RPMI7951 (cell line): Measurements from ENCODE around the gene CREBBP. TPM values are rescaled to one million over a fixed set of nuclear protein-coding genes. Genes with fewer than 3 reads are reported as not detected.

ENCODE experiments used
- DNase-seq: peaks from one replicate; pipeline ENCODE4 v3.0.0-alpha.2; 2012; ENCODE audit warnings: low read depth
- total RNA-seq: library from RNA; depleted of rRNA; stranded (reverse); fragments of >200 nt; shearing (Covaris generic); gene quantifications from 2 replicates; pipeline ENCODE4 v1.2.3, GENCODE V29; 2014

Gene CREBBP
- total RNA-seq, 1 experiment from 2014 or later: 6.8 TPM

DNA sequence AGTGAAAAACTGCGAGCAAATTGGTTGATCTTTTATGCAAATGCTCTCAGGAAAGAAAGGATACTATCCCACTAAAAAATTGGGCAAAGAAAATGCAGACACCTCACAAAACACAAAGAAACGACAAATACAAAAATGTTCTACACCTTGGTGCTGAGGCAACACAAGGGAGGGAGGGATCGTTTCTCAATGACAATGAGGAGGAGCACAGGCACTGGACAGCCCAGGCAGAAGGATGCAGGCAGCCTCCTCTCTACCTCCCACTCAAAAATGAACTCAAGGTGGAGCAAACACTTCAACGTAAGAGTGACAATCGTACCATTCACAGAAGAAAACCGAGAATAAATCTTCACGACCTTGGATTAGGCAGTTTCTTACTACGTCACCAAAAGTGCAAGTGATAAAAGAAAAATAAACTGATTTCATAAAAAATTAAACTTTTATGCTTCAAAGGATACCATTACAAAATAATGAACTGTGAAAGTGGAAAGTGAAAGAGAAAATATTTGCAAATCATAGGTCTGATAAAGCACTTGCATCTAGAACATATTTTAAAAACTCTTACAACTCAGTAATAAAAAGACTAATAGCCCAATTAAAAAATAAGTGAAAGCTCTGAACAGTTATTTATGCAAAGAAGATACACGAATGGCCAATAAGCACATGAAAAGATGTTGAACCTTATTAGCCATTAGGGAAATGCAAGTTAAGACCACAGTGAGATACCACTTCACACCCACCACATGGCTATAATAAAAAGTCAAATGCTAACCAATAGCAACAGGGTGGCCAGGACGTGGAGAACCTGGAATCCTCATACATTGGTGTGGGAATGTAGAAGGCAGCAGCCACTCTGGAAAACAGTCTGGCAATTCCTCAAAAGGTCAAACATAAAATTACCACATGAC is 82.4 kb downstream of the CREBBP start:
- no peak for DNase-seq

DNA sequence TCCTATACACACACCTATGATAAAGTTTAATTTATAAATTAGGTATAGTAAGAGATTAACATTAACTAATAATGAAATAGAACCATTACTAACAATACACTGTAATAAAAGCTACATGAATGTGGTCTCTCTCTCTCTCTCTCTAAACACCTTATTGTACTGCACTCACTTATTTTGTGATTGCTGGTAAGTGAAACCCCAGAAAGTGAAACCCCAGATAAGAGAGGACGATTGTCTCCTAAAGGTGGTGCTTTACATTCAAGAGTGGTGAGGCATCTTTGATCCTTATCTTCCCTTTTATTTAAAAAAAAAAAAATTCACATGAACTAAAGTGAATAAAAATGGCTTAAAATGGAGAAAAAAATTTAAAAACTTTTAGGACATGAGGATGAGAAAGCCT is 83.0 kb downstream of the CREBBP start:
- no peak for DNase-seq

DNA sequence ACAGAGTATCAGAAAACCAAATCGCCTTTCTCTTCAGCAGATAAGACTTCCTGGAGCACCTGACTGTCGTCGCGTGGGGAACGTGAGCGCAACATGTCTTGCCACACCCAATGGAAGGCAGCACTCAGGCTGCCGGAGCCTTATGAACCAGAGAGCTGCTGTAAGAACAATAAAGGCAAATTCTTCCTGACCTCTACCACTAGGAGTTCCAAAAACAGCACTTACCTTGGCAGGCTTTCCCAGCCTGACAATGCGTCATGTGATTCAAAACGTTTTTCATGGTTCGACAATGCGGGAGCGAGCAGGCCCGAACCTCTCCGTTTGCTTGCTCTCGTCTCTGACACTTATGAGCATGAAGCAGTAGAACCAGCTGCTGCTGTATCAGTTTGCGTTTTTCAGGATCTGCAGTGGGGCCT is 87.3 kb downstream of the CREBBP start:
- no peak for DNase-seq

DNA sequence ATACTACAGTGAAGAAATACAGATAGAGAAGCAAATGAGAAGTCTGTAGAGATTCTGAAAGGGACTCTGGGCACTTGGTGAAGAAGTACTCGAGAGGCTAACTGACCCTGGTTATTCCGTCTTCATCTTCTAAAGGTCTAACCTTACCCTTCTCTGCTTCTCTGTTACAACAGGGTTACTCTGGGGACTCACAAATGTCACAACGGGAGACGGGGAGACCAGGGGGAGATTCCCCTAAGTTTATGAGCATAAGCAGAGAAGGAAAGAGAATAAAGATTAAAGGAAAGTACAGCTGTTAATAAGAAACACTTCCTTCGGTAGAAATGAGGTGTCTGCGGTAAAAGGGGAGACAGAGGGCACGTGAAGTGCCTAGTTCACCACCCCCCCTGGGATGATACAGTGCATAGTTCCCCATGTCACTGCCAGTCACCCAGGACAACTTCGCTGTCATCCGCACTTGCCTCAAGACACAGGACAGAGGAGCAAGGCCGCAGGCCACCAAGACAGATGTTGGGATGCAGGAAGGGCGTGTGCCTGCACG is 88.0 kb downstream of the CREBBP start:
- no peak for DNase-seq

DNA sequence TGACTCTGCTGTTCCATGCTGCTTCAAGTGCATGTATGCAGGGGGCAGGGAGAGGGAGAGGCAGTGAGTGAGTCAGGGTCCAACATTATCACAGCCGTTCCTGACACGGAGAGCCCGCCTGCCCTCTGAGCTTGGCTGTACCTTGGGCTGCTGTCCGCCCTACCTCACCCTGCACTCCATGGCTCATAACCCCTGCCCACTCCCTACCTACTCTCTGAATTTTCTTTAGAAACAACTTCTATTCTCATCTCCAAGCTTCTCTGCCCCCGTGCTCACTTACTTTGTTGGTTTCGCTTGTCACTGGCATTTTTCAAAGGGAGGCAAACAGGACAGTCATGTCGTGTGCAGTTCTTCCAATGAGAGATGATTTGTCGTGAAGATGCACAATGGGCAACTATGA is 88.8 kb downstream of the CREBBP start:
- no peak for DNase-seq

DNA sequence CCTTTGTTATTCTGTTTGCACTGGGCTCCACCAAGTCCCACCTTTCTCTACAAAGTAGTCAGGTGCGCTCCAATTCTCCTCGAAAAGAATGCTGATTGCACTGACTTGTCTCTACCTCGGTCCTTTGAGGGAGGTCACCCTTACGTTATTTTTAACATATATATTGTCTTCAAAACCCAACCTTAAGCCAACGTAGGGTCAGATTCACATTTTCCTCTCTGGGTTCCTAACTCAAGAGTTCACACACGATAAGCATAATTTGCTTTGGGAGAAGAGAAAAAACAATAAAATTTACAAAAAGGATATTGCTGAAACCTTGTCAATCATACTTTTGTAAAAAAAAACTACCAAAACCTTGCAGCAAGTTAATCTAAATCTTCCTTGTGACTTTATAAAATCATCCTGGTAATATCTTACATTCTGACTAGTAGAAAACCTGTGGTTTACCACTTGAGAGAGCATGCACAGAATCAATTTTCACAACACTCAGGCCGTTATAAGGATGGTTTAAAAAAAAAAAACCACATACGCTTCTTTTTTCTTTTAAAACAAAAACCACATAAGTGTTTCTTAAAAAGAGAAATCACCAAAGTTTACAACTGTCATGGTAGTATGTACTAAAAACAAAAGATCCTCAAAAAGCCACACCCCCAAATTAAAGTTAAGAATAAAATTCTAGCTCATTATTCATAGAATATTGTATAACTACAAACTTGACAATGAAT is 91.0 kb downstream of the CREBBP start:
- DNase-seq: no peak

DNA sequence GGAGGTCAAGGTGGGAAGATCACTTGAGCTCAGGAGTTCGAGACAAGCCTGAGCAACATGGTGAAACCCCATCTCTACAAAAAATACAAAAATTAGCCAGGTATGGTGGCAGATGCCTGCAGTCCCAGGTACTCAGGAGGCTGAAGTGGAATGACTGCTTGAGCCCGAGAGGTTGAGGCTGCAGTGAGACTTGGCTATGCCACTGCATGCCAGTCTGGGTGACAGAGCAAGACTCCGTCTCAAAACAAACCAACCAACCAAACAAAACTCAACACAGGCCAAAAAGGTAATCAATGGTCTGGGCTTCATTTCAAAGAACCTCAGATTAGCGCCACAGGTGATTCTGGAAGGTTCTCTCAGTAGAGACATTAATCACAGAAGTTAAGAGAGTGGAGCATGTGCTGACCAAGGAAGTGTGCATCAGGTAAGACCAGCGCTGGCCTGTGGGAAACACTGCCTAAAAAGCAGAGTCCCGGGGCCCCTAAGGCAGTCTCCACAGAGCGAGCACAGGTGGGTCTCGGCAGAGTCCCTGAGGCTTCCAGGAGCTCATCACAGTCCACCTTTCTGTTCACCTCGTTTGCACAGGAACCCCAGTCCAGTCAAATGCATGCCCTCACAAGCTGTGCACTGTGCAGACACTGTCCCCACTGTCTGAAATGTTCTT is 91.7 kb downstream of the CREBBP start:
- DNase-seq: no peak

DNA sequence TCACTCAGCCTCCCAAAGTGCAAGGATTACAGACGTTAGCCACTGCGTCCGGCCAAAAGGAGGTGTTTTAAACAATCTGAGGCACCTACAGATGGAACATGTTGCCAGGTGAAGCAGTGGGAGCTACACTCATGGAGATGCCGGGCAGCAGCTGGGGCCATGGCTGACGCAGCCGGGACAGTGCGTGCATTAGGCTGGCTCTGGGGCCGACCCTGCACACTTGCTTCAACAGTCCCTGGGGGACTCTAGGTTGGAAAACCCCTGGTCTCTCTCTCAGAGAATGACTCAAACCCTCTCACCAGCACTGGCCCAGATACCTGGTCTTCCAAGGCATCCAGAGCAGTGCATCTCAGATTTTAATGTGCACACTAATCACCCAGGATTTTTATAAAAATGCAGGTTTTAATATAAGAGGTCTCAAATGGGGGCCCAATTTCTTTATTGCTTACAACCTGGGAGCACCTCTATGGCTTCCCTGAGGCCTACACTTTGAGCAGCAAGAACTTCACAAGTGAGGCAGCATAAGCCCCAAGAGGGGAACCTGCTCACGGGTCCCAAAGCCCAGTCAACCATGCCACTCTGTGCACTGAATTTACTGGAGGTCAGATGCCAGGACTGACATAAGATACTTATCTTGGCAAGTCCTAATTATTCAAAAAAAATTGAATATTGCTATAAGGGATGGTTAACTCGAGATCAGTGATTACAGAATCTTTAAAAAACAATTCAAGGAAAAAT is 92.4 kb downstream of the CREBBP start:
- DNase-seq: no peak

DNA sequence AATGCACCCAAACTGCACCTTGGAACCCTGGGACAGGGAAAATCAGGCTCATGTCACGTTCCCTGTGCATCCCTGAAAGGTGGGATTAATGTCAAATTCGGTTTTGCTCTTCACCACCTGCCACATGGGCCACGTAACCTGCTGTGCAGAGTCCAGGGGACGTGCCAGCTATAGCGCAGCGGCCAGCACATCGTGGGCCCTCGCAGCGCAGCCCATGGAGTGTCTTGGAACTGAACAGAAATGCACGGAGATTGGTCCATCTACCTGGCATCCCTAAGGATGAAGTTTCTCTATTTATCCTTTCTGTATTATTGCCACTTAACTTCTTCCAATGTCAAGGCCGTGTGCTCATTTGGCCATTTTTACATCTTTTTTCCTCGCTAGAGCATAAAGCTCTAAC is 95.1 kb downstream of the CREBBP start:
- DNase-seq: no peak

DNA sequence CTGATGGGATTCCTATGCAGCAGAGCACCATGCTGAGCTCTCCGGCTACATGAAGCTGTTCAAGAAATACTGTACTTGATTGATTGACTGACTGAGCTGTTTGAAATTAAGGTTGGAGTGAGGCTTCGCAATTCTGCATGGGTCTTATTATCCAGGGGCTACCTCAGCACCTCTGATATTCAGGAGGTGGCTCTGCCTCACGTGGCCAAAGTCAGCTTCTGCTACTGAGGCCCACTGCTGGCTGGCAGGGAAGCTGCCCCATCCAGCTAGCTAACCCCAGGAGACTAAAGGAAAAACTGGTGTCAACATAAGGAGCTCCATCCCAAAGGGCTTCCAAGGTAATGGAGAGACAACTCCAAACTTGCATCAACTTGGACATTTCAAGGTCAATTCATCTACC is 97.0 kb downstream of the CREBBP start:
- no peak for DNase-seq

DNA sequence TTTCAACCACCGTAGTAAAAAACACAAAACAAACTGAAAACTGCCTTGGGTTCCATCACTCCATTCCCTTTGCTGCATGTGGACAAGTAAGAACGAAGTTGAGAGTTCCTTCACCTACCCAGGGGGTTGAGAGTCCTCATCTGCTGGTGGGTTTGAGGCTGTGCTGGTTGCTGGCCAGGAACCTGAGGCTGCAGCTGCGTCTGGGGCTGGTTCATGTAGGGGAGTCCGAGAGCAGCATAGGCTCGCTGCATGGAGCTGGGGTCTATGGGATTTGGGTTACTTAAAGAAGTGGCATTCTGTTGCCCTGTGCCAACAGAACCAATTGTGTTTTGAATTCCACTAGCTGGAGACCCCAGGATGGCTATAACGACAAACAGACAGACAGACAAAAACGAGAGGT is 97.9 kb downstream of the CREBBP start:
- no peak for DNase-seq

DNA sequence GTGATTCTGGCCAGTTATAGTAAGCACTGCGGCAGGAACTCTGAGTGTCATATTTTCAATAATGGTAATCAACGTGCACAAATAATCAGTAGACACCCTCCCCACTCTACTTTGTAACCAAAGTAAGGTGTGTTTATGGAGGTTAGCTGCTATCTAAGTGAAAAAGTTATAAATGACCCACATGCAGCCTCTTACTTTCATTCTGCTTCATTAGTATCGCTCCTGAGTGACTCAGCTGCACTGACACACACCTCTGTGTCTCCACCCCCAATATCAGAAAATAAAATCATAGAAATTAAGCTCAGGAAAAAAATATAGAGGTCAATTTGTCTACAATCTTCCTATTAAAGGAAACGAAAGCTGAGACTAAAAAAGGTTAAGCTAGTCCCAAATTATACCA is 99.1 kb downstream of the CREBBP start:
- DNase-seq: no peak

DNA sequence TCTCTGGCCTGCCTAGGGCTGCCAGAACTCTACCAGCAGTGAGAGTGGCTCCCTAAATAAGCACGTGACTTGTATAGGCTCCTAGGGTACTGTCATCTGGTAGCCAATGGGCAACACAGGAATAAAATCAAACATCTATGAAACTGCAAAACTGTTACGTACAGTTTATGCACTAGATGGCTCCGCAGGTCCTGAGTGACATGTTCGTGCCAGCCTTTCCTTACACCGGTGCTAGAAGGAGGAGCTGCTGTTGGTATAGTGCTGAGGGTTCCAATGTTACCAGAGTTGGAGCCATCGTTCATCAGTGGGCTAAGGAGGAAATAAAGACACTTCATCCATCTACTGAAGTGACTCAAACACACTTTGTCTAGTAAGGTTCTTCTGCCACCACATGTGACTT is 99.9 kb downstream of the CREBBP start:
- DNase-seq: peak; percentile 11

DNA sequence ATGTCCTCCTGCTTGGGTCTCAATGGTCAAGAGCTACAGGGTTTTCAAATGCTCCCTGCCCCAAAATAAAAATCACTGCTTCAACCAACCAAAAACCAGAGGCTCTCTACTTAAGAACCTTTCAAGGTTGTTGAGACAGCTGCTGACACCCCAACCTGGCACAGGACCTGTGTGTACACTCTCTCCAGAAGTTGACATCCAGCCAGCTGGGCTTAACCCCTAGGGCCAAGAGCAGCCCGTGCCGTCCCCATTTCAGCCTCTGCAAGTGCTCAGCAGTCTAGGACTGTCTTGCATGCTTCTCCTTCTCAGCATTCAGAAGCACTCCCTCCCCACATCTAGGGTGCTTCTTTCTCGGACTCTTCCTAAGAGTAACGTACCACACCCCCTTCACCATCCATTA is 104.2 kb downstream of the CREBBP start:
- DNase-seq: no peak

DNA sequence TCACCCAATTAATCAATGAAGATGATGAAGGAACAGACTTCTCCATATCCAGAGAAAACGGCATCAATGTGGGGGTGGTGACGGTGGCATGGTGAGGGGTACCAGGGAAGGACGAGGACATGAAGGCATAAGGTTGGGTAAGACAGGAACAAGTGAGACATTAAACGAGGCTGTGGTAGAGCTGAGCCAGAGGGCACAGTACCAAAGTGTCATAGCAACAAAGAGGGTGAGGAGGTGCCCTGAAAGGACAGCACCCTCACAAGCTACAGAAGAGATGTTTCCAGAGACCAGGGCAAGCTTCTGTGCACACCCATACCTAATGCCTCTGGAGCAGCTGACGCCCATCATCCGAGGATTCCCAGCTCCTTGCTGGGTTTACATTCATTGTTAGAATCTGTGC is 105.7 kb downstream of the CREBBP start:
- DNase-seq: no peak

DNA sequence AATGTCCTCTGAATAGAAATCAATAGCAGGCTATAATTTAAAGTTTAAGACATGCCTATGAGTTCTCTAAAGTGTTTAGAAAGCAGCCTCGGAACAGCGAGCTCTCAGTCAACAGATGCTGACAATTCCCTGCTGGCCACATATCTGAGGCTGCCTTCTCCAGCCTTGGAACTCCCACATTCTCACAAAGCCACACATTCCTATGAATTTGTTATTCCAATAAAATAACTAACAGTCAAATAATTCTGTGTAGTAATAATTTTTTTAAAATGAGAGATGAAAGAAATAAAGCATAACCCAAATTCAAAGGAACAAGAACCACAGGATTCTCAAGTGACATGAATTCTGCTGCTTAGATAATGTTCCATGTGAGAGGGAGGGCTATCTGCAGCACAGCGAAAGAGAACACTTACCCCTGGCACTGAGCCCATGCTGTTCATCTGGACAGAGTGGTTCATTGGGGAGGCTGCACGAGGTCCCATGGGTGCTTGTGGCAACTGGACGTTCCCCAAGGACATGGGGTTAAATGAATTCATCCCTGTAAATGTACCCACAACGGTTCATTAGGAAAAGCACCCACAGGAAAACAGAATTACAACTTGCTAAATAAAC is 106.3 kb downstream of the CREBBP start:
- no peak for DNase-seq

DNA sequence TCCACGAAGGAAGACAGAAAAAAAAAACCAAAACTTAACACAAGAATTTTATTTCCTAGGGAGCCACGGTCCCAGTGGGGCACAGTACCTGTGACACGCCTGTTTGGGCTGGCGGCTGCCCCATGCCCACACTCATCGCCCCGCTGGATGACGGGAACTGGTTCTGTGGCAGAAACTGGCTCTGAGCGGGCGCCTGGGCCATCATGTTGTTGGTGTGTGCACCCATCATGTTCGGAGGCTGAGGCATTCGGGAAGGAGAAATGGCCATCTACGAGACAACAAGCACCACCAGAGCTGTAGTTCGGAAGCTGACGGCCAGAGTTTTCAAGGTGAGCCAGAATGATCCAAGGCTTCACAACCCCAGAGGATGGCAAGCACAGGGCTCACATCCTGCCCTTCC is 106.8 kb downstream of the CREBBP start:
- no peak for DNase-seq

DNA sequence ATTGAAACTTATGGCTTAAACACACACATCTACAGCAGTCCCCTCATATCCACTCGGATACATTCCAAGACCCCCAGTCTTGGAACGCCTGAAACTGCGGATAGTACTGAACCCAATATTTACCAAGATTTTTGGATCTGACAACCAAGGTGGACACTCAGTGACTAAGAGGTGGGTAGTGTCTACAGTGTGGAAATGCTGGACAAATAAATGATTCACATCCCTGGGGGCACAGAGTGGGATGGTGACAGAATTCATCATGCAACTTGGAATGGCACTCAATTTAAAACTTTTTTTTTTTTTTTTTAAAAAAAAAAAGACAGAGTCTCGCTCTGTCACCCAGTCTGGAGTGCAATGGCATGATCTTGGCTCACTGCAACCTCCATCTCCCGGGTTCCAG is 109.0 kb downstream of the CREBBP start:
- peak; percentile 72 for DNase-seq

DNA sequence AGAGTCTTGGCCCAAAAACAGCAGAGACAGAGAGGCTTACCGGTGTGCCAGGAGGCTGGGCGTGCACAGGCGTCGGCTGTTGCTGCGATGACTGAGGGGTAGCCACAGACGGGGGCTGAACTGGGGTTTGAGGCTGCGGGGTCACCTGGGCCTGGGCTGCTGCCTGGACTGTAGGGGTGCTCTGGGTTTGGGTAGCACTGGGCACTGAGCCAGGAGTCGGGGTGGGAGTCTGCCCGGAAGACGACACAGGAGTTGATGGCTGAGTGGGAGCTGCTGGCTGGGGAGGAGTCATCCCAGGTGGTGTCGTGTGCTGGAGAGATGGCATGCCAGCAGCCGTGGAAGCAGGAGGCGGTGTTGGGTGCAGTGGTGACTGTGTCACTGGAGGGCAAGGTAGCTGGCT is 110.0 kb downstream of the CREBBP start:
- DNase-seq: no peak

DNA sequence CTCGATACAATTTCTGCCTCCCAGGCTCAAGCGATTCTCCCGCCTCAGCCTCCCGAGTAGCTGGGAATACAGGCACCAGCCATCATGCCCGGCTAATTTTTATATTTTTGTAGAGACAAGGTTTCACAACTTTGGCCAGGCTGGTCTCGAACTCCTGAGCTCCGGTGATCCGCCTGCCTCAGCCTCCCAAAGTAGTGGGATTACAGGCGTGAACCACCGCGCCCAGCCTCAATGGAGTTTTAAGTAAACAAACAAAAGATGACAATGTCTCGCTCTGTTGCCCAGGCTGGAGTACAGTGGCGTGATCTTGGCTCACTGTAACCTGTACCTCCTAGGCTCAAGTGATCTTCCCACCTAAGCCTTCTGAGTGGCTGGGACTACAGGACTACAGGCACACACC is 110.6 kb downstream of the CREBBP start:
- no peak for DNase-seq

DNA sequence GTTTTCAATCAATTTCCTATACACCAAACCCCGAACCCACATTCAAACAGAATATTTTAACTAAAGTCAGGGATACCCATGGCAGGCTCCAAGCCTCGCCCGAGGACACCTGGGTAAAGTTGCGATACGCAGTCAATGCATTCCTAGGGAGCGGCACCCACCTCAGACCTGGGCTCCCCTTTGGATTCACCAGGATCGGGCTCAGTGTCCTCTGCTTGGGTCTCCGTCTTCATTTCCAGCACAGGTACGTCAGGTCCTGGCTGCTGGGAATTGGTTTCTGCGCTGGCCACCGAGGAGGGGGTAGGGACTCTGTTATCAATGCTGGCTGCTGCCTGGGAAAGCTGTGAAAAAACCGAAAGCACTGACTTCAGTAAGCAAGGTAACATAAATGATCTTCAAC is 111.5 kb downstream of the CREBBP start:
- no peak for DNase-seq
